Esophagus squamous epithelium (tissue), 5 donors: ENCODE measurements around the gene OSBPL9. TPM values are rescaled to one million over a fixed set of nuclear protein-coding genes. Genes with fewer than 3 reads are reported as not detected.

Experiments
- DNase-seq: peaks from one replicate; lab custom pipeline; 2025; lab: John Stamatoyannopoulos, UW
- H3K27ac ChIP-seq, 4 donors: fragments of 200-600 bp; sonication (generic); one replicate each; pipeline ENCODE4 v1.5.1; 2016 to 2019; ENCODE audit warnings: mild to moderate bottlenecking in 1 of 4
- H3K27me3 ChIP-seq, 4 donors: fragments of 200-600 bp; sonication (generic); 1 replicate in 3 of 4; 2 replicates in 1 of 4; pipeline versions ENCODE4 v1.5.1 to v1.6.0; 2017 to 2021; ENCODE audit warnings: antibody characterized with exemption in 1 of 4
- H3K36me3 ChIP-seq, 3 donors: fragments of 200-600 bp; sonication (generic); one replicate each; pipeline ENCODE4 v1.5.1; 2016 to 2019
- H3K4me1 ChIP-seq, 3 donors: fragments of 200-600 bp; sonication (generic); one replicate each; pipeline ENCODE4 v1.5.1; 2017 to 2019
- H3K4me3 ChIP-seq, 4 donors: fragments of 200-600 bp; sonication (generic); 1 replicate in 3 of 4; 2 replicates in 1 of 4; pipeline ENCODE4 v1.5.1; 2016 to 2019; ENCODE audit warnings: mild to moderate bottlenecking in 2 of 4, moderate library complexity in 1 of 4
- H3K9me3 ChIP-seq, 3 donors: fragments of 200-600 bp; sonication (generic); one replicate each; pipeline ENCODE4 v1.5.1; 2016 to 2019
- POLR2A ChIP-seq, 4 donors: fragments of 450-650 bp; IDR thresholded peaks; one replicate each; pipeline ENCODE4 v1.6.1; 2017; ENCODE audit warnings: antibody characterized with exemption in 4 of 4, mild to moderate bottlenecking in 4 of 4, moderate library complexity in 3 of 4
- WGBS, 2 donors: methylation state at CpG; one replicate each; pipeline ENCODE4 v1.1.5; 2018; 5-methylcytosine and 5-hydroxymethylcytosine counted together
- intact Hi-C: fragments of 100-400 bp; cut with DNase I; formaldehyde crosslinking; loops from one replicate; pipeline ENCODE4 v1.15.0; 2022
- total RNA-seq, 4 donors: library from RNA; depleted of rRNA; stranded (reverse); fragments of >200 nt; gene quantifications; one replicate each; pipeline ENCODE4 v1.1.0, GENCODE V29; 2016
- TF ChIP-seq, protein P1 (sequence below), 6 experiments: fragments of 450-650 bp in 4 of 6; fragments of 200-600 bp in 2 of 6; sonication (generic) in 2 of 6; IDR thresholded peaks; one replicate each; pipeline ENCODE4 v1.5.1; 2016 to 2019; ENCODE audit warnings: antibody characterized with exemption in 6 of 6, mild to moderate bottlenecking in 4 of 6, moderate library complexity in 4 of 6
- donor health status: DM: yes; HTN: yes; CAD: no.

Gene OSBPL9
- total RNA-seq, 4 donors from 2014 or later, result 13.9 to 71.9 (median 37.4) TPM

DNA sequence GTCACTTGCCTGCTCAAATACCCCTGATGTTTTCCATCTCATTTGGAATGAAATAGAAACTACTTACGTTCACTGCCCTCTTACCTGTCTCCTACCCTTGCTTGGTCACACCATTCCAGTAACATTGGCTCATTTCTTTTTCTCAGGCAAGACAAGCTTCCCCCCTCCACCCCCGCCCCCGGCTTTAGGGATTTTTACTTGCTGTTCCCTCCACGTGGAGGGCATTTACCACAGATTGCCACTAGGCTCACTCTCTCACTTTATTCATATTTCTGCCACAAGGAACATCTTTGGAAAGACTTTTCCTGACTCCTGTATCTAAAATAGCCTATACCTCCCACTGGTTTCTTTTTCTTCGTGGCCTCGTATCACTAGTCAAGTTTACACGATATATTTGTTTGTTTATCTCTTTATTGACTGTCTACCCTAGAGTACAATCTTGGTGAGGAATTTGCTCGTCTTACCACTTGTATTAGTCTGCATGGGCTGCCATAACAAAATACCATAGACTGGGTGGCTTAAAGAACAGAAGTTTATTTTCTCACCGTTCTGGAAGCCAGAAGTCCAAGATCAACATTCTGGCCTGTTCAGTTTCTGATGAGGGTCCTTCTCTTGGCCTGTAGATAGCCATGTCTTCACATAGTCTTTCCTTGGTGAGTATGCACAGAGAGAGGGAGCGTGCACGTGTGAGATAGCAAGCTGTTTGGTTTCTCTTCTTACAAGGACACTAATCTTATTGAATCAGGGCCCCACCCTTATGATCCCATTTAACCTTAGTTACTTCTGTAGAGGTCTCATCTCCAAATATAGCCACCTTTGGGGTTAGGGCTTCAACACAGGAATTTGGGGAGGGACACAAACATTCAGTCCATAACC is 135.4 kb downstream of the OSBPL9 start:
- Histone ChIP-seq H3K9me3 (no peaks in the 10 kb centered on the region), H3K27me3 (no peaks in the 10 kb centered on the region), H3K36me3 (peaks cover 0 to 59% (median 0%) of the 10 kb centered on the region in 3 donors), H3K27ac (no peak overlapping the region), H3K4me1 (no peaks in the 10 kb centered on the region), H3K4me3 (no peak overlapping the region)
- no peak for DNase-seq
- intact Hi-C loops, result no loop called here
- 91 to 93% methylated on average over 9 to 11 of the region's 11 CpGs for WGBS, 2 donors
- no peak for TF ChIP-seq POLR2A (IDR thresholded peaks at IDR 0.05)

DNA sequence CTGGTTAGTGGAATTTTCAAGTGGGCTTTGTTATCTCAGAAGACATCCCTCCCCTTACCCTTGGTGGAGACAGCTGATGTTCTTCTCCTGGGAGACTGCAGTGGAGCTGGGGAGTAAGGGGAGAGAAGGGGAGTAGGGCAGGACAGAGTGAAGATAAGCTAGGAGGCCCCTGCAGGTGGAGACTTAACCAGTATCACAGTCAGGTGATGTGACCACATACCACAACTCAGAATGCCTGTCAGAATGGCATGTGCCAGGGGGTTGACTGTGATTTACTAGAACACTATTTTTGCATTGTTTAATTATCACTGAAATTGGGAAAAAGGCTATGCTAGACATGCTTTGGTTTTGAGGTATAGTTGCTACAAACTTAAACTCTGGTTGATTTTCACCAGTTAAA is 137.1 kb downstream of the OSBPL9 start:
- Histone ChIP-seq H3K27ac (no peak overlapping the region), H3K4me3 (no peak overlapping the region), H3K4me1 (no peaks in the 10 kb centered on the region), H3K9me3 (no peaks in the 10 kb centered on the region), H3K36me3 (peaks cover 0 to 49% (median 0%) of the 10 kb centered on the region in 3 donors), H3K27me3 (no peaks in the 10 kb centered on the region)
- intact Hi-C loops, result no loop called here
- DNase-seq, result no peak
- TF ChIP-seq, protein P1, sequence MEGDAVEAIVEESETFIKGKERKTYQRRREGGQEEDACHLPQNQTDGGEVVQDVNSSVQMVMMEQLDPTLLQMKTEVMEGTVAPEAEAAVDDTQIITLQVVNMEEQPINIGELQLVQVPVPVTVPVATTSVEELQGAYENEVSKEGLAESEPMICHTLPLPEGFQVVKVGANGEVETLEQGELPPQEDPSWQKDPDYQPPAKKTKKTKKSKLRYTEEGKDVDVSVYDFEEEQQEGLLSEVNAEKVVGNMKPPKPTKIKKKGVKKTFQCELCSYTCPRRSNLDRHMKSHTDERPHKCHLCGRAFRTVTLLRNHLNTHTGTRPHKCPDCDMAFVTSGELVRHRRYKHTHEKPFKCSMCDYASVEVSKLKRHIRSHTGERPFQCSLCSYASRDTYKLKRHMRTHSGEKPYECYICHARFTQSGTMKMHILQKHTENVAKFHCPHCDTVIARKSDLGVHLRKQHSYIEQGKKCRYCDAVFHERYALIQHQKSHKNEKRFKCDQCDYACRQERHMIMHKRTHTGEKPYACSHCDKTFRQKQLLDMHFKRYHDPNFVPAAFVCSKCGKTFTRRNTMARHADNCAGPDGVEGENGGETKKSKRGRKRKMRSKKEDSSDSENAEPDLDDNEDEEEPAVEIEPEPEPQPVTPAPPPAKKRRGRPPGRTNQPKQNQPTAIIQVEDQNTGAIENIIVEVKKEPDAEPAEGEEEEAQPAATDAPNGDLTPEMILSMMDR (IDR thresholded peaks at IDR 0.05), result no peak
- no peak for TF ChIP-seq POLR2A (IDR thresholded peaks at IDR 0.05)

DNA sequence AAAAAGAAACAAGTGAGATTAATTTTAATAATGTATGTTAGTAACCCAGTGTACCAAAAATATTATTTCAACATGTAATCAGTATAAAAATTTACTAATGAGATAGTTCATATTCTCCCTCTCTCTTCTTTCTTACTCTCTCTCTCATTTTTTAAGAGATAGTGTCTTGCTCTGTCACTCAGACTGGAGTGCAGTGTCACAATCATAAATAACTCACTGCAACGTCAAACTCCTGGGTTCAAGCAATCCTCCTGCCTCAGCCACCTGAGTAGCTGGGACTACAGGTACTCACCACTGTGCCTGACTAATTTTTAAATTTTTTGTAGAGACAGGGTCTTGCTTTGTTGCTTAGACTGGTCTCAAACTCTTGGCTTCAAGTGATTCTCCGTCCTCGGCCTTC is 137.8 kb downstream of the OSBPL9 start:
- intact Hi-C loops, result no loop called here
- Histone ChIP-seq H3K27me3 (no peaks in the 10 kb centered on the region), H3K36me3 (peaks cover 0 to 44% (median 0%) of the 10 kb centered on the region in 3 donors), H3K4me3 (no peak overlapping the region), H3K4me1 (no peaks in the 10 kb centered on the region), H3K9me3 (no peaks in the 10 kb centered on the region), H3K27ac (no peak overlapping the region)
- no peak for TF ChIP-seq POLR2A (IDR thresholded peaks at IDR 0.05)
- TF ChIP-seq, protein P1 (IDR thresholded peaks at IDR 0.05), result no peak
- DNase-seq, result no peak
- WGBS, 2 donors, result 92 to 96% methylated on average over 3 of the region's 3 CpGs

DNA sequence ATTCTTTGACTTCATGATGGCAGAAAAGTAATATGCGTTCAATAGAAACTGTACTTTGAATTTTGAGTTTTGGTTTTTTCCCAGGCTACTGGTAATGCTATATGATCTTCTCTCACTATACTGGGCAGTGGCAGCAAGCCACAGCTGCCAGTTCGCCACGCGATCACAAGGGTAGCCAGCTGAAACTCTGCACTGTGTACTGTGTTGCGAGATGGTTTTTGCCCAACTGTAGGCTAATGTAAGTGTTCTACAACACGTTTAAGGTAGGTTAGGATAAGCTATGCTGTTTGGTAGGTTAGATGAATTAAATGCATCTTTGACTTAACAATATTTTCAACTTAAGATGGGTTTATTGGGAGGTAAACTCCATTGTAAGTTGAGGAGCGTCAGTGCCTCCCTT is 138.5 kb downstream of the OSBPL9 start:
- DNase-seq, result no peak
- intact Hi-C loops, result no loop called here
- H3K27me3 ChIP-seq, result no peaks in the 10 kb centered on the region
- no peak overlapping the region for H3K27ac ChIP-seq
- H3K36me3 ChIP-seq, result peaks cover 0 to 44% (median 0%) of the 10 kb centered on the region in 3 donors
- TF ChIP-seq, protein P1 (IDR thresholded peaks at IDR 0.05), result no peak
- no peak for TF ChIP-seq POLR2A (IDR thresholded peaks at IDR 0.05)
- 95 to 96% methylated on average over 7 of the region's 7 CpGs for WGBS, 2 donors
- no peak overlapping the region for H3K4me3 ChIP-seq
- H3K9me3 ChIP-seq, result no peaks in the 10 kb centered on the region
- H3K4me1 ChIP-seq, result no peaks in the 10 kb centered on the region

DNA sequence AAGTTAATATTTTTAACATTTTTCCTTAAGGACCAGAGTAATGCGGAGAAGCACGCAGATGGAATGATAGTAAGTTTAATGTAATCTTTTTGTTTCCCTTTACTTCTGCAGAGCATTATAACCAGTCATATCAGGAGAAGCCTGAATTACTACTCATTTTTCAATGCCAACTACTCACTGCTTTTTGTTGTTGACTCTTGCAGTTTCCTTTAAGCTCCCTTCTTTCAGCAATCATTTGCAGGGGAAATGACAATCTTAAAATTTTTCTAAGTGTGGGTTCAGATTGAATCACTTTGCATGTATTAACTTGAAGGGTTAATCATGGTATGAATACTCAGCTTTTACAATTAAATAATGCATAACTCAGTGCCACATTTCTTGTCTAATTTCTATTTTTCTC is 139.4 kb downstream of the OSBPL9 start:
- Histone ChIP-seq H3K9me3 (no peaks in the 10 kb centered on the region), H3K36me3 (peaks cover 0 to 41% (median 0%) of the 10 kb centered on the region in 3 donors), H3K27ac (no peak overlapping the region), H3K27me3 (no peaks in the 10 kb centered on the region), H3K4me3 (no peak overlapping the region), H3K4me1 (no peaks in the 10 kb centered on the region)
- WGBS, 2 donors, result 59 to 87% methylated on average over 2 of the region's 2 CpGs
- TF ChIP-seq POLR2A (IDR thresholded peaks at IDR 0.05), result no peak
- TF ChIP-seq, protein P1 (IDR thresholded peaks at IDR 0.05), result no peak
- no peak for DNase-seq
- intact Hi-C loops, result no loop called here
